HepG2 (cell line): ENCODE measurements around the gene KLF11. TPM values are rescaled to one million over a fixed set of nuclear protein-coding genes. Genes with fewer than 3 reads are reported as not detected.

Experiments
- ATAC-seq: fragments of 200-7000 bp; cut with Tn5 transposase; 3 replicates; pipeline ENCODE4 v1.9.1; 2020; ENCODE audit warnings: mild to moderate bottlenecking, moderate library complexity
- BruUV-seq: library from RNA; stranded (reverse); fragments of 400-500 nt; replicated peaks from 2 replicates; lab custom pipeline; 2021; lab: Mats Ljungman, UMichigan
- CTCF ChIA-PET: fragments of 300-600 bp; formaldehyde crosslinking; extraction: SDS; loops from one replicate; lab custom pipeline; 2021; ENCODE audit warnings: low total read pairs, inconsistent platforms, low intra/inter-chr PET ratio; lab: Yijun Ruan, JAX
- POLR2A ChIA-PET: fragments of 350-600 bp; sonication (Branson Sonifier 250); formaldehyde crosslinking; loops from one replicate; lab custom pipeline; 2020; ENCODE audit warnings: antibody characterized with exemption, inconsistent platforms; lab: Yijun Ruan, JAX
- DNase-seq: peaks from one replicate; pipeline ENCODE4 v3.0.0-alpha.2; 2015; ENCODE audit warnings: low spot score
- FAIRE-seq: peaks from 3 replicates; lab custom pipeline; 2011; peaks lifted over from hg19 to GRCh38; lab: Jason Lieb, UNC
- H2AFZ ChIP-seq: one replicate; pipeline ENCODE4 v1.6.1; 2011; ENCODE audit warnings: low read length, inconsistent platforms
- H3K27ac ChIP-seq: fragments of 300-600 bp; 3 replicates; pipeline ENCODE4 v1.8.0; 2011; ENCODE audit warnings: mixed run types, mild to moderate bottlenecking, mixed read lengths, low read length, inconsistent platforms; ENCODE audit not compliant: insufficient read depth; ENCODE audit errors: extremely low read length
- H3K27me3 ChIP-seq, 2 experiments: fragments of 200-600 bp in 1 of 2; 2 replicates in 1 of 2; 3 replicates in 1 of 2; pipeline versions ENCODE4 v1.6.0 to v1.8.0; 2011; ENCODE audit warnings: low read length in 2 of 2, mild to moderate bottlenecking in 2 of 2, moderate library complexity in 2 of 2, inconsistent platforms in 1 of 2; ENCODE audit not compliant: insufficient read depth in 2 of 2, control insufficient read depth in 1 of 2
- H3K36me3 ChIP-seq, 2 experiments: fragments of 200-600 bp in 1 of 2; replicated peaks in 1 of 2; 2 replicates in 1 of 2; 3 replicates in 1 of 2; pipeline versions ENCODE4 v1.5.1 to v1.8.0; 2011; ENCODE audit warnings: low read length in 2 of 2, inconsistent platforms in 1 of 2; ENCODE audit not compliant: insufficient read depth in 2 of 2, control insufficient read depth in 1 of 2
- H3K4me1 ChIP-seq: 2 replicates; pipeline ENCODE4 v1.5.1; 2012; ENCODE audit warnings: low read length, inconsistent platforms; ENCODE audit not compliant: insufficient read depth
- H3K4me2 ChIP-seq: 2 replicates; pipeline ENCODE4 v1.6.0; 2011; ENCODE audit warnings: low read depth, low read length, inconsistent platforms
- H3K4me3 ChIP-seq, 3 experiments: fragments of 200-600 bp in 1 of 3; sonication (generic), shearing (Covaris generic) in 1 of 3; replicated peaks in 1 of 3; 2 replicates each; pipeline ENCODE4 v1.5.1; 2011 to 2016; ENCODE audit warnings: low read length in 3 of 3, inconsistent platforms in 2 of 3, low read depth in 2 of 3, mild to moderate bottlenecking in 2 of 3, control low read depth in 1 of 3, mixed read lengths in 1 of 3; ENCODE audit not compliant: insufficient read depth in 1 of 3
- H3K79me2 ChIP-seq: one replicate; pipeline ENCODE4 v1.6.1; 2011; ENCODE audit warnings: low read length, inconsistent platforms; ENCODE audit not compliant: insufficient read depth
- H3K9ac ChIP-seq: 2 replicates; pipeline ENCODE4 v1.6.0; 2011; ENCODE audit warnings: mild to moderate bottlenecking, low read depth, low read length, inconsistent platforms; ENCODE audit not compliant: insufficient read depth
- H3K9me3 ChIP-seq: 2 replicates; pipeline ENCODE4 v1.5.1; 2012; ENCODE audit warnings: mild to moderate bottlenecking, low read length
- H4K20me1 ChIP-seq: 2 replicates; pipeline ENCODE4 v1.6.0; 2011; ENCODE audit warnings: inconsistent platforms, mild to moderate bottlenecking, low read length, moderate library complexity; ENCODE audit not compliant: insufficient read depth
- HNF4G ChIP-seq, 2 experiments: sonication (generic) in 1 of 2; formaldehyde crosslinking in 1 of 2; IDR thresholded peaks; 2 replicates each; pipeline versions ENCODE4 v1.4.0 to v1.6.1; 2011 to 2020; ENCODE audit warnings: borderline replicate concordance in 2 of 2, low read depth in 2 of 2, mild to moderate bottlenecking in 2 of 2, low read length in 1 of 2, missing genetic modification reagents in 1 of 2, moderate library complexity in 1 of 2
- HNRNPK ChIP-seq: fragments of 200-400 bp; formaldehyde crosslinking; IDR thresholded peaks from 2 replicates; pipeline ENCODE4 v1.6.1; 2018; ENCODE audit warnings: low read length, low read depth, moderate library complexity, mild to moderate bottlenecking; ENCODE audit not compliant: poor library complexity, severe bottlenecking
- REXO4 ChIP-seq: sonication (generic); formaldehyde crosslinking; IDR thresholded peaks from 2 replicates; pipeline ENCODE4 v1.8.0; 2022; ENCODE audit warnings: missing genetic modification reagents, mild to moderate bottlenecking, borderline replicate concordance
- SOX13 ChIP-seq, 3 experiments: fragments of 450-650 bp in 1 of 3; sonication (generic) in 1 of 3; formaldehyde crosslinking in 1 of 3; IDR thresholded peaks in 2 of 3; conservative IDR thresholded peaks in 1 of 3; 2 replicates each; pipeline versions ENCODE4 v1.5.0 to v1.6.1; 2016 to 2020; ENCODE audit warnings: antibody characterized with exemption in 1 of 3, mild to moderate bottlenecking in 1 of 3, missing compliant biosample characterization in 1 of 3, missing genetic modification reagents in 1 of 3, moderate library complexity in 1 of 3
- TAF15 ChIP-seq: fragments of 200-400 bp; formaldehyde crosslinking; IDR thresholded peaks from one replicate; pipeline ENCODE4 v1.6.1; 2018; ENCODE audit warnings: mild to moderate bottlenecking, low read depth, low read length; ENCODE audit not compliant: poor library complexity, severe bottlenecking
- ZBTB33 ChIP-seq: sonication (generic); formaldehyde crosslinking; IDR thresholded peaks from 2 replicates; pipeline ENCODE4 v1.4.0; 2020; ENCODE audit warnings: missing genetic modification reagents
- ZFP37 ChIP-seq: sonication (generic); formaldehyde crosslinking; IDR thresholded peaks from 2 replicates; pipeline ENCODE4 v1.4.0; 2020; ENCODE audit warnings: missing genetic modification reagents, borderline replicate concordance
- ZNF552 ChIP-seq: sonication (generic); formaldehyde crosslinking; IDR thresholded peaks from 2 replicates; pipeline ENCODE4 v1.9.0; 2022; ENCODE audit warnings: missing genetic modification reagents, mild to moderate bottlenecking, borderline replicate concordance
- ZNF7 ChIP-seq: IDR thresholded peaks from 2 replicates; pipeline ENCODE4 v1.6.1; 2016; ENCODE audit warnings: missing biosample characterization, missing genetic modification reagents
- ZNF792 ChIP-seq: IDR thresholded peaks from 2 replicates; pipeline ENCODE4 v1.6.1; 2016
- ZNF816 ChIP-seq: sonication (generic); formaldehyde crosslinking; IDR thresholded peaks from 2 replicates; pipeline ENCODE4 v1.8.0; 2022; ENCODE audit warnings: missing genetic modification reagents, mild to moderate bottlenecking, borderline replicate concordance
- ZSCAN12 ChIP-seq: sonication (generic); formaldehyde crosslinking; IDR thresholded peaks from 2 replicates; pipeline ENCODE4 v1.9.0; 2021; ENCODE audit warnings: mild to moderate bottlenecking, missing genetic modification reagents
- WGBS: methylation state at CpG from one replicate; pipeline ENCODE4 v1.1.6; 2017; ENCODE audit warnings: low lambda C conversion rate; 5-methylcytosine and 5-hydroxymethylcytosine counted together
- in situ Hi-C: cut with HindIII; loops from 2 replicates; pipeline ENCODE4 v1.10.0; 2017; ENCODE audit warnings: low pct_unique_long_range_greater_than_20kb; ENCODE audit not compliant: extremely low pct_ligation_motif_present
- intact Hi-C: fragments of 100-400 bp; cut with micrococcal nuclease; formaldehyde crosslinking; loops from one replicate; pipeline ENCODE4 v1.10.0; 2022; ENCODE audit not compliant: unreplicated experiment
- polyA plus RNA-seq, 8 experiments: library from polyadenylated mRNA; depleted of rRNA in 3 of 8; stranded (reverse) in 7 of 8; unstranded in 1 of 8; fragments of >200 nt; fragmentation: Illumina TruSeq in 4 of 8; extraction: Trizol in 4 of 8; gene quantifications; 2 replicates each; pipeline versions ENCODE4 v1.2.1 to v1.2.3, GENCODE V29; 2011 to 2016; ENCODE audit warnings: low read depth in 4 of 8, missing spikeins in 1 of 8, mixed read lengths in 1 of 8; ENCODE audit not compliant: insufficient read depth in 1 of 8
- total RNA-seq, 5 experiments: library from RNA; depleted of rRNA; stranded (reverse); fragments of >200 nt; fragmentation: Illumina TruSeq; extraction: Trizol; gene quantifications; 2 replicates each; pipeline ENCODE4 v1.2.3, GENCODE V29; 2016; ENCODE audit warnings: low read depth in 1 of 5

The KLF11 gene
- total and polyA plus RNA-seq, 2 of the 13 experiments (the other 11 are each of a cell fraction or from before 2014, with no cell fraction given) = 2.5 to 11.8 TPM

- no peak for DNase-seq
- Histone ChIP-seq H3K27me3 (peaks cover 9 to 53% of the 10 kb centered on the region in 2 experiments), H3K27ac (no peak overlapping the region), H3K36me3 (no peaks in the 10 kb centered on the region), H3K4me1 (peaks cover 33% of the 10 kb centered on the region), H2AFZ (no peak overlapping the region), H3K9me3 (no peaks in the 10 kb centered on the region), H3K4me3 (no peak overlapping the region), H3K79me2 (no peaks in the 10 kb centered on the region), H4K20me1 (no peaks in the 10 kb centered on the region), H3K4me2 (no peak overlapping the region), H3K9ac (no peak overlapping the region)
- intact Hi-C loops (no loop called here), in situ Hi-C loops (no loop called here)
- ChIA-PET POLR2A (no interaction called here), CTCF (no interaction called here)
- WGBS = 56% methylated on average over 13 of the region's 13 CpGs
- FAIRE-seq = no peak
- no peak for ATAC-seq
- TF ChIP-seq ZFP37 (no peak), ZNF792 (CRISPR knock-in tag) (no peak), ZBTB33 (CRISPR knock-in tag) (no peak), REXO4 (CRISPR knock-in tag) (no peak)
- no TSS peak for BruUV-seq
These were observed 40.4 kb downstream of the KLF11 start for GRCh38 chr2:10083692-10084211.

GRCh38 chr2:10084223-10084865 is 41.0 kb downstream of the KLF11 start:
- no peaks in the 10 kb centered on the region for H3K36me3 ChIP-seq
- H3K27ac ChIP-seq = no peak overlapping the region
- TF ChIP-seq ZSCAN12 (CRISPR knock-in tag) = no peak
- TF ChIP-seq ZNF552 (CRISPR knock-in tag) = no peak
- no peak for TF ChIP-seq ZNF816 (CRISPR knock-in tag)
- TF ChIP-seq HNF4G (IDR thresholded peaks at IDR 0.05; ENCODE audit: borderline replicate concordance, low read depth, low read length) = no peak
- no peak for TF ChIP-seq HNF4G (CRISPR knock-in tag; IDR thresholded peaks at IDR 0.05; ENCODE audit: borderline replicate concordance, low read depth)
- TF ChIP-seq TAF15 = no peak
- no peak for TF ChIP-seq SOX13 (IDR thresholded peaks at IDR 0.05)
- TF ChIP-seq SOX13 (CRISPR knock-in tag; conservative IDR thresholded peaks at IDR 0.05 in 1 of 2, IDR thresholded peaks at IDR 0.05 in 1 of 2) = no peak
- no peak for TF ChIP-seq ZNF7
- no peak for TF ChIP-seq HNRNPK
- no peak for ATAC-seq
- in situ Hi-C loops (no loop called here), intact Hi-C loops (no loop called here)
- H4K20me1 ChIP-seq = no peaks in the 10 kb centered on the region
- no peak overlapping the region for H2AFZ ChIP-seq
- no TSS peak for BruUV-seq
- no peak for DNase-seq
- H3K4me1 ChIP-seq = peaks cover 27% of the 10 kb centered on the region
- CTCF ChIA-PET = no interaction called here
- no peaks in the 10 kb centered on the region for H3K79me2 ChIP-seq
- POLR2A ChIA-PET = no interaction called here
- H3K9me3 ChIP-seq = no peaks in the 10 kb centered on the region
- H3K27me3 ChIP-seq = peaks cover 9 to 47% of the 10 kb centered on the region in 2 experiments
- no peak overlapping the region for H3K4me2 ChIP-seq
- no peak for FAIRE-seq
- H3K4me3 ChIP-seq = no peak overlapping the region
- WGBS = 48% methylated on average over 12 of the region's 12 CpGs
- no peak overlapping the region for H3K9ac ChIP-seq
